Osteocyte (in vitro differentiated cells): ENCODE measurements around the gene WDR20. TPM values are rescaled to one million over a fixed set of nuclear protein-coding genes. Genes with fewer than 3 reads are reported as not detected.

Experiments used
- DNase-seq: peaks from one replicate; pipeline ENCODE4 v3.0.0; 2021; ENCODE audit warnings: mixed read lengths; ENCODE audit not compliant: unreplicated experiment; ENCODE audit errors: extremely low spot score
- H3K27ac Mint-ChIP-seq: one replicate; pipeline ENCODE4 v1.8.0; 2021; ENCODE audit warnings: mild to moderate bottlenecking, mixed read lengths; ENCODE audit not compliant: unreplicated experiment
- H3K27me3 Mint-ChIP-seq: one replicate; pipeline ENCODE4 v1.8.0; 2021; ENCODE audit warnings: mixed read lengths; ENCODE audit not compliant: unreplicated experiment
- H3K36me3 Mint-ChIP-seq: one replicate; pipeline ENCODE4 v1.8.0; 2021; ENCODE audit warnings: mixed read lengths; ENCODE audit not compliant: unreplicated experiment
- H3K4me1 Mint-ChIP-seq: one replicate; pipeline ENCODE4 v1.8.0; 2021; ENCODE audit warnings: mixed read lengths; ENCODE audit not compliant: unreplicated experiment
- H3K4me3 Mint-ChIP-seq: one replicate; pipeline ENCODE4 v1.8.0; 2021; ENCODE audit warnings: mild to moderate bottlenecking, moderate library complexity, mixed read lengths; ENCODE audit not compliant: unreplicated experiment
- H3K9me3 Mint-ChIP-seq: one replicate; pipeline ENCODE4 v1.8.0; 2021; ENCODE audit warnings: mixed read lengths; ENCODE audit not compliant: unreplicated experiment
- CTCF ChIP-seq: fragments of 200-600 bp; sonication (generic); IDR thresholded peaks from 2 replicates; pipeline ENCODE4 v1.5.0; 2021; ENCODE audit warnings: antibody characterized with exemption, mild to moderate bottlenecking, moderate library complexity
- total RNA-seq: library from RNA; stranded (reverse); gene quantifications from 2 replicates; pipeline ENCODE4 v1.2.1, GENCODE V29; 2021

The WDR20 gene
- total RNA-seq, 1 donor from 2014 or later: 27.4 TPM

- H3K4me1 Mint-ChIP-seq: peaks cover 2% of the 10 kb centered on the region
- H3K9me3 Mint-ChIP-seq: no peaks in the 10 kb centered on the region
- TF ChIP-seq CTCF: no peak
- H3K27me3 Mint-ChIP-seq: no peaks in the 10 kb centered on the region
- DNase-seq: no peak
- peaks cover 10% of the 10 kb centered on the region for H3K36me3 Mint-ChIP-seq
- H3K27ac Mint-ChIP-seq: no peak overlapping the region
- H3K4me3 Mint-ChIP-seq: no peak overlapping the region
Observed at GRCh38 chr14:102223682-102224081, 84.0 kb downstream of the WDR20 start.

GRCh38 chr14:102225386-102225785 is 85.7 kb downstream of the WDR20 start:
- no peak for TF ChIP-seq CTCF
- peaks cover 10% of the 10 kb centered on the region for H3K36me3 Mint-ChIP-seq
- no peak for DNase-seq
- no peaks in the 10 kb centered on the region for H3K9me3 Mint-ChIP-seq
- no peak overlapping the region for H3K4me3 Mint-ChIP-seq
- peaks cover 2% of the 10 kb centered on the region for H3K4me1 Mint-ChIP-seq
- no peaks in the 10 kb centered on the region for H3K27me3 Mint-ChIP-seq
- no peak overlapping the region for H3K27ac Mint-ChIP-seq

- H3K27ac Mint-ChIP-seq: no peak overlapping the region
- TF ChIP-seq CTCF: no peak
- H3K4me3 Mint-ChIP-seq: no peak overlapping the region
- DNase-seq: no peak
- peaks cover under 1% of the 10 kb centered on the region for H3K4me1 Mint-ChIP-seq
- no peaks in the 10 kb centered on the region for H3K9me3 Mint-ChIP-seq
- H3K36me3 Mint-ChIP-seq: peaks cover 10% of the 10 kb centered on the region
- H3K27me3 Mint-ChIP-seq: no peaks in the 10 kb centered on the region
Observed at GRCh38 chr14:102225936-102226335, 86.2 kb downstream of the WDR20 start.

- no peak for TF ChIP-seq CTCF
- no peak overlapping the region for H3K4me3 Mint-ChIP-seq
- DNase-seq: no peak
Observed at GRCh38 chr14:102226356-102227125, 86.8 kb downstream of the WDR20 start.

GRCh38 chr14:102227184-102227964 is 87.7 kb downstream of the WDR20 start:
- TF ChIP-seq CTCF: no peak
- H3K36me3 Mint-ChIP-seq: peaks cover 10% of the 10 kb centered on the region
- H3K4me3 Mint-ChIP-seq: no peak overlapping the region
- no peaks in the 10 kb centered on the region for H3K27me3 Mint-ChIP-seq
- H3K4me1 Mint-ChIP-seq: no peaks in the 10 kb centered on the region
- H3K9me3 Mint-ChIP-seq: no peaks in the 10 kb centered on the region
- no peak for DNase-seq
- no peak overlapping the region for H3K27ac Mint-ChIP-seq

More at GRCh38 chr14:102226356-102227125, 86.8 kb downstream of the WDR20 start:
- Mint-ChIP-seq H3K27me3 (no peaks in the 10 kb centered on the region), H3K27ac (no peak overlapping the region), H3K36me3 (peaks cover 10% of the 10 kb centered on the region), H3K9me3 (no peaks in the 10 kb centered on the region), H3K4me1 (no peaks in the 10 kb centered on the region)
